Esophagus squamous epithelium (tissue), 5 donors: ENCODE data around the gene LRIG2. TPM values are rescaled to one million over a fixed set of nuclear protein-coding genes. Genes with fewer than 3 reads are reported as not detected.
"Not testable (repeated sequence)": the region's sequence is repeated elsewhere in the genome, so short reads cannot be mapped to it uniquely, and the experiment has no call there.

ENCODE experiments used
- DNase-seq: peaks from one replicate; lab custom pipeline; 2025; lab: John Stamatoyannopoulos, UW
- H3K27ac ChIP-seq, 4 donors: fragments of 200-600 bp; sonication (generic); one replicate each; pipeline ENCODE4 v1.5.1; 2016 to 2019; ENCODE audit warnings: mild to moderate bottlenecking in 1 of 4
- H3K27me3 ChIP-seq, 4 donors: fragments of 200-600 bp; sonication (generic); 1 replicate in 3 of 4; 2 replicates in 1 of 4; pipeline versions ENCODE4 v1.5.1 to v1.6.0; 2017 to 2021; ENCODE audit warnings: antibody characterized with exemption in 1 of 4
- H3K36me3 ChIP-seq, 3 donors: fragments of 200-600 bp; sonication (generic); one replicate each; pipeline ENCODE4 v1.5.1; 2016 to 2019
- H3K4me1 ChIP-seq, 3 donors: fragments of 200-600 bp; sonication (generic); one replicate each; pipeline ENCODE4 v1.5.1; 2017 to 2019
- H3K4me3 ChIP-seq, 4 donors: fragments of 200-600 bp; sonication (generic); 1 replicate in 3 of 4; 2 replicates in 1 of 4; pipeline ENCODE4 v1.5.1; 2016 to 2019; ENCODE audit warnings: mild to moderate bottlenecking in 2 of 4, moderate library complexity in 1 of 4
- H3K9me3 ChIP-seq, 3 donors: fragments of 200-600 bp; sonication (generic); one replicate each; pipeline ENCODE4 v1.5.1; 2016 to 2019
- CTCF ChIP-seq, 6 experiments: fragments of 450-650 bp in 4 of 6; fragments of 200-600 bp in 2 of 6; sonication (generic) in 2 of 6; IDR thresholded peaks; one replicate each; pipeline ENCODE4 v1.5.1; 2016 to 2019; ENCODE audit warnings: antibody characterized with exemption in 6 of 6, mild to moderate bottlenecking in 4 of 6, moderate library complexity in 4 of 6
- POLR2A ChIP-seq, 4 donors: fragments of 450-650 bp; IDR thresholded peaks; one replicate each; pipeline ENCODE4 v1.6.1; 2017; ENCODE audit warnings: antibody characterized with exemption in 4 of 4, mild to moderate bottlenecking in 4 of 4, moderate library complexity in 3 of 4
- WGBS, 2 donors: methylation state at CpG; one replicate each; pipeline ENCODE4 v1.1.5; 2018; 5-methylcytosine and 5-hydroxymethylcytosine counted together
- intact Hi-C: fragments of 100-400 bp; cut with DNase I; formaldehyde crosslinking; loops from one replicate; pipeline ENCODE4 v1.15.0; 2022
- total RNA-seq, 4 donors: library from RNA; depleted of rRNA; stranded (reverse); fragments of >200 nt; gene quantifications; one replicate each; pipeline ENCODE4 v1.1.0, GENCODE V29; 2016
- donor health status: DM: yes; HTN: yes; CAD: no.

The LRIG2 gene
- total RNA-seq, 4 donors from 2014 or later: 8.9 to 18.3 (median 11.6) TPM

- Histone ChIP-seq H3K4me1 (peaks cover 0 to 3% (median 2%) of the 10 kb centered on the region in 3 donors), H3K36me3 (no peaks in the 10 kb centered on the region), H3K27ac (no peak overlapping the region), H3K9me3 (no peaks in the 10 kb centered on the region), H3K4me3 (no peak overlapping the region), H3K27me3 (no peaks in the 10 kb centered on the region)
- intact Hi-C loops: loop anchor here (10.0 kb wide), 2 partner anchors 233 to 323 kb away; no protein-coding TSS in a partner anchor
- TF ChIP-seq POLR2A (IDR thresholded peaks at IDR 0.05) (no peak), CTCF (IDR thresholded peaks at IDR 0.05) (no peak)
- 95 to 98% methylated on average over 3 of the region's 3 CpGs for WGBS, 2 donors
- DNase-seq: no peak
These were observed 24.9 kb upstream of the LRIG2 start for GRCh38 chr1:113048064-113048463.

- no peak overlapping the region for H3K4me3 ChIP-seq
- intact Hi-C loops: no loop called here
- DNase-seq: no peak
- 85 to 92% methylated on average over 11 to 12 of the region's 12 CpGs for WGBS, 2 donors
- H3K36me3 ChIP-seq: no peaks in the 10 kb centered on the region
- no peak for TF ChIP-seq POLR2A (IDR thresholded peaks at IDR 0.05)
- TF ChIP-seq CTCF (IDR thresholded peaks at IDR 0.05): no peak
- no peaks in the 10 kb centered on the region for H3K27me3 ChIP-seq
- H3K4me1 ChIP-seq: peaks cover 0 to 4% (median 0%) of the 10 kb centered on the region in 3 donors
- H3K9me3 ChIP-seq: no peaks in the 10 kb centered on the region
- no peak overlapping the region for H3K27ac ChIP-seq
These were observed 19.5 kb upstream of the LRIG2 start for GRCh38 chr1:113053344-113054126.

DNA sequence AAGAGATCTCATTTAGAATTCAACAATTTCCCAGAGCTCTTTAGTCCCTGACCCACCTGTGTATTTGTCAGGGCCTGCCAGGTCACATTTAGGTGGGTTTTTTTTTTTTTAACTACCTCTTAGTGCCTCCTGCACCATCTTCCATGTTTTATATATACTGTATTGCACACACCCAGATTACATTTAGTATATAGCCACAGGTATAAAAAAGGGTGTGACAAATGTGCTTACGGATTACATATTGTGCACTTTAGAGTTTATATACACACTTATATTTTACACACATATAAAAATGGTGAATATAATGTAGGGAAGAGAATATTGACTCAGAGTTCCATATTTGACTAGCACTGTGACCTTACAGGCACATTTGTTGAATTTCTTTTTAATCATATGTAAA is 17.4 kb upstream of the LRIG2 start:
- Histone ChIP-seq H3K4me3 (no peak overlapping the region), H3K4me1 (peaks cover 0 to 4% (median 0%) of the 10 kb centered on the region in 3 donors), H3K27me3 (no peaks in the 10 kb centered on the region), H3K27ac (no peak overlapping the region), H3K36me3 (no peaks in the 10 kb centered on the region), H3K9me3 (no peaks in the 10 kb centered on the region)
- intact Hi-C loops: no loop called here
- WGBS, 2 donors: 93 to 95% methylated on average over 1 of the region's 1 CpG
- DNase-seq: no peak
- TF ChIP-seq CTCF (IDR thresholded peaks at IDR 0.05) (no peak), POLR2A (IDR thresholded peaks at IDR 0.05) (no peak)

- Histone ChIP-seq H3K4me1 (peaks cover 0 to 4% (median 0%) of the 10 kb centered on the region in 3 donors), H3K4me3 (no peak overlapping the region), H3K27me3 (no peaks in the 10 kb centered on the region), H3K36me3 (no peaks in the 10 kb centered on the region), H3K9me3 (no peaks in the 10 kb centered on the region), H3K27ac (no peak overlapping the region)
- no peak for TF ChIP-seq POLR2A (IDR thresholded peaks at IDR 0.05)
- TF ChIP-seq CTCF (IDR thresholded peaks at IDR 0.05): no peak
- no peak for DNase-seq
- intact Hi-C loops: no loop called here
- WGBS, 2 donors: 46 to 56% methylated on average over 2 of the region's 2 CpGs
These were observed 16.0 kb upstream of the LRIG2 start for GRCh38 chr1:113057006-113057405.

DNA sequence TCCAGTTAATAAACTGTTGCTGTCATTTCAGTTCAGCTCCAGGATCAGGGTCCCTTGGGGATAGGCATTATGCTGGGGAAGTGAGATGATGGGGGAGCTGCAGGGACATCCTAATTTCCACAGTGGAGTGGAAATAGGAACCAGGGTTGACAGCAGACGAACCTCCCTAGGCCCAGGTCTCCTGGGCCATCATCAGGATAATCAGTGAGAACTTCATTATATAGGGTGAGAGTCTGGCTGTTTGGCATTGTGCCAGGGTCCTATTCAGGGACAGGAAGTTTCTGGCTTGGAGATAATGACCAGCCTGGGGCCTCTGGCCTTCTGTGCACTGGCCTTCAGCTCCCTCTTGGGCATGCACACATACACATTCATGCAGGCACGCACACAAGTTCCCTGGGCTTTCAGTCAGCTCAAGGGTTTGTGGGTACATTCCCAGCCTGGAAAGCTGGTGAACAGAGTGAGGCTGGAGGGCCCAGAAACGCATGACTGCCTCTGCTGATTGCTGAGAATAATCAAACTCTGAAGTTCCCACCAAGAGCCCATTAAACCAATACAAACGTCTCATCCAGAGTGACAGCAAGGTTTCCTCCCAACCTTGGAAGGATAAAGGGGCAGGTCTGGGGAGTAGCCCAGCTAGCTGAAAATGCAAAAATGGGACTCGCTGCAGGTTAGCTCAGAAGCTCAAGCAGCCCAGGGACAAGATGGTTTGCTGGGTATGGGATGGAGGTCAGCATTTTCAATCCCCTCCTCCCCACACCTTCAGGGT is 13.9 kb upstream of the LRIG2 start:
- no peak for DNase-seq
- intact Hi-C loops: no loop called here
- WGBS, 2 donors: 53% methylated on average over 3 of the region's 5 CpGs; no CpG with 5 or more reads in 1 of the 2 donors

DNA sequence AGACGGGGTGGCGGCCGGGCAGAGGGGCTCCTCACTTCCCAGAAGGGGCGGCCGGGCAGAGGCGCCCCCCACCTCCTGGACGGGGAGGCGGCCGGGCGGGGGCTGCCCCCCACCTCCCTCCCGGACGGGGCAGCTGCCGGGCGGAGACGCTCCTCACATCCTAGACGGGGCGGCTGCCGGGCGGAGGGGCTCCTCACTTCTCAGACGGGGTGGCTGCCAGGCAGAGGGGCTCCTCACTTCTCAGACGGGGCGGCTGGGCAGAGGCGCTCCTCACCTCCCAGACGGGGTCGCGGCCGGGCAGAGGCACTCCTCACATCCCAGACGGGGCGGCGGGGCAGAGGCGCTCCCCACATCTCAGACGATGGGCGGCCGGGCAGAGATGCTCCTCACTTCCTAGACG is 9.5 kb upstream of the LRIG2 start:
- not testable (repeated sequence) for DNase-seq

More for the DNA sequence above, 13.9 kb upstream of the LRIG2 start:
- Histone ChIP-seq H3K9me3 (no peaks in the 10 kb centered on the region), H3K36me3 (no peaks in the 10 kb centered on the region), H3K27me3 (no peaks in the 10 kb centered on the region), H3K4me1 (peaks cover 0 to 4% (median 0%) of the 10 kb centered on the region in 3 donors), H3K4me3 (no peak overlapping the region), H3K27ac (no peak overlapping the region)
- TF ChIP-seq POLR2A (IDR thresholded peaks at IDR 0.05) (no peak), CTCF (IDR thresholded peaks at IDR 0.05) (no peak)

More for the DNA sequence above, 9.5 kb upstream of the LRIG2 start:
- H3K4me1 ChIP-seq, H3K9me3 ChIP-seq, H3K4me3 ChIP-seq, H3K27me3 ChIP-seq, intact Hi-C loops, H3K36me3 ChIP-seq, H3K27ac ChIP-seq: not testable (repeated sequence)
- WGBS, 2 donors: no CpG with 5 or more reads among the region's 35 CpGs
